ENCODE results near the gene CENPN.

GRCh38 chr16:81006813-81007695, at the start of gene CENPN, which contains the start of gene CMC2:
- TF ChIP-seq, protein P1, sequence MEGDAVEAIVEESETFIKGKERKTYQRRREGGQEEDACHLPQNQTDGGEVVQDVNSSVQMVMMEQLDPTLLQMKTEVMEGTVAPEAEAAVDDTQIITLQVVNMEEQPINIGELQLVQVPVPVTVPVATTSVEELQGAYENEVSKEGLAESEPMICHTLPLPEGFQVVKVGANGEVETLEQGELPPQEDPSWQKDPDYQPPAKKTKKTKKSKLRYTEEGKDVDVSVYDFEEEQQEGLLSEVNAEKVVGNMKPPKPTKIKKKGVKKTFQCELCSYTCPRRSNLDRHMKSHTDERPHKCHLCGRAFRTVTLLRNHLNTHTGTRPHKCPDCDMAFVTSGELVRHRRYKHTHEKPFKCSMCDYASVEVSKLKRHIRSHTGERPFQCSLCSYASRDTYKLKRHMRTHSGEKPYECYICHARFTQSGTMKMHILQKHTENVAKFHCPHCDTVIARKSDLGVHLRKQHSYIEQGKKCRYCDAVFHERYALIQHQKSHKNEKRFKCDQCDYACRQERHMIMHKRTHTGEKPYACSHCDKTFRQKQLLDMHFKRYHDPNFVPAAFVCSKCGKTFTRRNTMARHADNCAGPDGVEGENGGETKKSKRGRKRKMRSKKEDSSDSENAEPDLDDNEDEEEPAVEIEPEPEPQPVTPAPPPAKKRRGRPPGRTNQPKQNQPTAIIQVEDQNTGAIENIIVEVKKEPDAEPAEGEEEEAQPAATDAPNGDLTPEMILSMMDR (IDR thresholded peaks at IDR 0.05; ENCODE audit: poor library complexity), result no peak
- TF ChIP-seq EZH2 (IDR thresholded peaks at IDR 0.05; ENCODE audit: borderline replicate concordance) (no peak), EZH2phosphoT487 (IDR thresholded peaks at IDR 0.05; ENCODE audit: low read depth, severe bottlenecking, unreplicated experiment) (no peak)
